Activated T-cell treated with anti-CD3 and anti-CD28 coated beads, Interleukin-2, amount 50 U/mL, for 1 hour (primary cell): ENCODE measurements around the gene COL11A1.

Experiments
- DNase-seq: peaks from one replicate; pipeline ENCODE4 v3.0.0-alpha.2; 2020

COL11A1 gene

DNA sequence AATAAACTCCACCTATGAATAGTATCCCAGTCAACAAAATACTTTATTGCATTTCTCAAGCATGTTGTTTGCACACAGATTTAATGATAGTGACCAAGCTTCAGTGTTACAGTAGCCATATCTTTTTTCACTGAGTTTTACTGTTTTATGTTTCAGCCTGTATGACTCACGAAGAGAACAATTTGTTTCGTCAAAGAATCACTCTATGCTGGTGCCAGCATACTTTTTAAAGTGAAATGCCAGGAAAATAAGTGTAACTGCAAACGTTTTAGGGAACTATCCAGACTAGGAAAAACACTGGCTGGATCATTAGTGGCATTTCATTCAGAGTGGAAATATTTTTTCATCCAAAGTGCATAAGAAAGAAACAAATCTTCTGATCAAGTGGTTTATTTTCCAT, 210.8 kb downstream of the COL11A1 start:
- DNase-seq: no peak

DNA sequence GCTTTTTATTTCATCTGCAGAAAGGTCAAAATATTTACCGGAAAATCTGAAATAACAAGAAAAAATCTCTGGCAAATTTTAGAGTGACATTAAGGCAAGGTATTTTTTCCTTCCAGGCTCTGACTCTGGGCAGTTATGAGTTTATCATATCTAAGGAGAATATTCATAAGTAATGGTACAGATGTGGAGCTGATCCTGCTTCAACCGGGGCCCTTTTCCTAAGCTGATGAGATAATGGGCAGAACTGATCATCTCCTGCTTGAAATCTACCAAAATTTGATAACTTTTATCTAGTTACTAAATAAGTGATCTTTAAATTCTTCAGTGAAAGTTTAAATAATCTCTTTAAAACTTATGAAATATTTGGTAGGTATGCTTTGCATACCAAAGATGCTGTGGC, 211.6 kb downstream of the COL11A1 start:
- DNase-seq: no peak

DNA sequence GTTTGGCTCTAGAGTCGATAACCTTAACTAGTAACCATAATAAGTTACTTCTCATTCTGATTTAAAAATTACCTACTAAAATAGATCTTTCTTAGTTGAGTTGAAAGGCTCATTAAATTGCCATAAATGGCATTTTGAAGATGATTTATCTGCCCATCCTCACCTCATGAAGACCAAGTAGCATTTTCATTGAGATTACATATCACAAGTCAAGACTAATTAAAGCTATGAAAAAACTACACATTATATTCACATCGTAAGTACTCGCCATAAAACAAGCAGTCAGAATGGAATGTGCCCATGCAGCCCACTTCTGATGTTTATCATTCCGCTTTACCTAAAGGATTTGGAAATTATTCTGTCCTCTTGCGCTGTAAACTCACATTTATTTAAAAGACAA, 212.0 kb downstream of the COL11A1 start:
- DNase-seq: no peak

DNA sequence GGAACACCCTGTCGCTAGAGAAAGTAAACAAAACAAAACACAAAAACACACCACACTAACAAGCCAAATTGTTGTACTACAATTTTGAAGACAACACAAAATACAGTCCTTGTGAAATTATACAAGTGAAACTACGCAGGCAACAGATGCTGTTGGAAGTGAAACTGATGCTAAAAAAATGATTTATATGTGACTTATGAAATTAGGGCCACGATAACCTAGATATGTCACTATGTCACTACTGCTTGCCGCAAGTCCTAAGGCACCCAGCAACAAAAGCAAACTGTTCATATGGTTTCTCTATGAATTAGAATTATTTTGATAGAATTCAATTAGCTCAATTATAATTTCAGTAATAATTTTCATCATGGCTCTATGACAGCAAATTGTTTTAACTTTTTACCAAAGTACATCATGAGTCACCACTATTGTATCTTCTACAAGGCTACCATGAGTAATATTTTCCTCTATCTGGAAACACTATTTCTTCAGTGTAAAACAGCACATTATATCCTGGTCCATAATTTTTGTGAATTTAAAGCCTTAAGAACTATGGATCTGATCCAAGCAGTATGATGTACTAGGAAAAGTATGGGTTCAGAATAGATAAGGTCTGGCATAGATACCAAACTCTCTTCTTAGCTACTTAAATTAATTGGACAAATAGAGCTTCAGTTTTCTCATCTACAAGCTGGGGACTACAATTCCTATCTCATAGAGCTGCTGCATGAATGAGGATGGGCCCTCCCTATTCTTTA, 216.3 kb downstream of the COL11A1 start:
- DNase-seq: no peak

DNA sequence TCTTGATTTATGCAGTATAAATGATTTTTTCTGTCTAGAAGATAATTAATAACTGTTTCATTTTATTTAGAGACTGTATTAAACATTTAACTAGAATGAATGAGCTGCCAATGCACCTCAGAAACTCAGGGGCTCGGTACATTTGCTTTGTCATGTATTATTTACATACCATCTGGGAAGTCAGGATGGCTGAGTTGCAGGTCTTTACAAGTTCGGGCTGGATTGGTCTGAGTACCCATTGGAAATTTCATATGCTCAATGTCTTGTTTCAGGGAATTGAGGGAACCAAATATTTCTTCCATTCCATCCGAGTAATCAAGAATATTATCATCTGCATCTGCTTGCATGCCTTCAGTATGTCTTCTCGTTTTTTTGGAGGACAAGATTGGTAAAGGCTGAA, 221.7 kb downstream of the COL11A1 start:
- no peak for DNase-seq

DNA sequence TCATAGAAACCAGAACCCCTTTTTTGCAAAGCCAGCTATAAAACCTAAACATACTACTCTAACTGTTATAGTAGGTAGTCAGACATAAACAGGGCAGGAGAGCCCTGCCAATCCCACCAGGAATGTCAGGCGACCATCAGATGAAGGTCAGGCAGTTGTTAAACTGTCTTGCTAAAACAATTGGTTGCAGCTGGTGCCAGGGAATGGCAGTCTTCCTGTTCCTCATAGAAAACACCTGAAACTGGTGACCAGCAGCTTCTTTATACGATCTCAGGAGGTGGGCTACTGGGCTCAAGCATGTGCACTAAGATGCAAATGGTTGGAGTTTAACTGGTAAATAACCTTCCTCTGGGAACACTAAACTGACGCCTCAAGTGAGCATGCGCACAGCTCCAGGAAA, 224.1 kb downstream of the COL11A1 start:
- DNase-seq: no peak

DNA sequence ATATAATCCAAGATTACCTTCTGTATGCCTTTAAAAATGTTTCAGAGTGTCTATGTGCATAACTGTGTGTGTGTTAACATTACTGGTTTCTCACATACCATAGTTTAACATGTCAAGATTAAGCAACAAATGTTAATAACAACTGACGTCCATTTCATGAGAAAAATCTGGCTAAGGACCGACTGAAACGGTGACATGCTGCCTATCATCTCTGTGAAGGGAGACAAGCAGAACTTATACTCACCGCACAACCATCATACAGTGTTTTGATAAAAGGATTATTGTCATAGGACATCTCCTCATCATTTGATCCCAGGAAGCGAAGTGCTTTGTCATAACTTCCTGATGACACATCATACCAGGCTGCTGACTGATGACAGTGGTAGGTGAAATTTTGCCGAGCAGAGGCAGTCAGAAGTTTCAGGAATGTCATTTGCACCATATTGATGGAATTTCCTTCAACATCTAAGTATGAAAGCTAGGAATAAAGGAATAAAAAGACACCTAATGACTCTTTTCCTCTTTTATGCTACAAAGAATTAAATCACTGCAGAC, 228.8 kb downstream of the COL11A1 start:
- DNase-seq: no peak

DNA sequence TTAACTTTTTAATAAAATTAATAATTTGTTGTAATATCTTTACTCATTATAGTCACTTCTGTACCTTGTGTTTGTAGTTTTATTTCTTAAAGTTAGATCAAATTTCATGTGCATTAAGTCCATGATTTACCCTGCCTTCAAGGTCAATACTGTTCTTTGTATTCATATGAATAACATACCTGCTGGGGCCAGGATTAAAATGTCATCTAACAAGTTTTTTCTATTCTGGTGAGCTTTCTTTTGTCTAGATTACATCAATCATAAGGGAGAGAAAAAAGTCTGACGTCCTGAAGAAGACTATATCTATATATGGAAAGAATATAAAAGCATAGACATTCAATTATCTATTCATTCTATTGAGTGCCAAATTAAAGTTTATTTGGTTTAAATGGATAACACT, 232.6 kb downstream of the COL11A1 start:
- DNase-seq: no peak

DNA sequence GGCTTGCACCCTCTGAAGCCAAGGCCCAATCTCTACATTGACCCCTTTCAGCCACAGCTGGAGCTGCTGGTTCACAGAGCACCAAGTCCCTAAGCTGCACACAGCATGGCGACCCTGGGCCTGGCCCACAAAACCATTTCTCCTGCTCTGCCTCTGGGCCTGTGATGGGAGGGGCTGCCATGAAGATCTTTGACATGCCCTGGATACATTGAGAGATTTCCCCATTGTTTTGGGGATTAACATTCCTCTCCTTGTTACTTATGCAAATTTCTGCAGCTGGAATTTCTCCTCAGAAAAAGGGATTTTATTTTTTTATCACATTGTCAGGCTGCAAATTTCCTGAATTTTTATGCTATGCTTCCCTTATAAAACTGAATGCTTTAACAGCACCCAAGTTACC, 235.8 kb downstream of the COL11A1 start:
- DNase-seq: no peak

DNA sequence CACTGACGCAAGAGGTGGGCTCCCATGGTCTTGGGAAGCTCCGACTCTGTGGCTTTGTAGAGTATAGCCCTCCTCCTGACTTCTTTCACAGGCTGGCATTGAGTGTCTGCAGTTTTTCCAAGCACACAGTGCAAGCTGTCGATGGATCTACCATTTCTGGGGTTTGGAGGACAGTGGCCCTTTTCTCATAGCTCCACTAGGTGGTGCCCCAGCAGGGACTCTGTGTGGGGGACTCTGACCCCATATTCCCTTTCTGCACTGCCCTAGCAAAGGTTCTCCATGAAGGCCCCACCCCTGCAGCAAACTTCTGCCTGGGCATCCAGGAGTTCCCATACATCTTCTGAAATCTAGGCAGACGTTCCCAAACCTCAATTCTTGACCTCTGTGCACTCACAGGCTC, 236.2 kb downstream of the COL11A1 start:
- no peak for DNase-seq

DNA sequence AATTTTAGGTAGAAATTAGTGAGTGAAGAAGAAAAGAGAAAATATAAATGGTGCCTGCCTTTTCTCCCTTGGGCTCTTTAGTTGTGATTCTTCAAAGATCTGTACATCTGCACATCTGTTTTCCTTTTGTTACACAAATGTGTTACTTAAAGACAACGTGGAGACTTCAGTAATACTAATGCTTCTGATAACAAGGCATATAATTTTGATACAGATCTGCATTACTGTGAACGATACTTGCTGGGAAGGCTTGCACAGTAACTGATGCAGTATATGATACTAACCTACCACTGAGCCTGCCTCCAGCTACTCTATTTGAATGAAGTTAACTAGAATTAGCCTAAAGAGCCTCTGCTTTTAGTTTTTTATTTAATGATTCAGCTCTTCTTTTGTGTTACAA, 244.6 kb downstream of the COL11A1 start:
- DNase-seq: no peak

DNA sequence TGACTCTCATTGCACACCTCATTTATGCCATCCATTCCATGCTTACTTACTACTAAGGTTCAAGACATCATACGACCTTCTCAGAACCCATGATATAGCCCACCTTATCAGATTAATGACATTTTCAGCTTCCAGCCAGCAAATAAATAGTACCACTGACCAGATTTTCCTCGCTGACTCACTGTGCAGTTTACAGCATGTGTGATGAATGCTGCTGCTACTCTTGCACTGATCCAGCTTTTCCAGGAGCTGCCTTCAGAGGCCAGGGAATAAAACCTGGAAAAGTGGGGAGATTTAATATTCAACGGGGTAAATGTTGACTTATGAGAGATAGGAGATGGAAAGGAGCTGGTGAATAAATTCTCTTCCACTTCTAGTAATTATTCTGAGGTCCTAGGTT, 247.1 kb downstream of the COL11A1 start:
- DNase-seq: no peak

DNA sequence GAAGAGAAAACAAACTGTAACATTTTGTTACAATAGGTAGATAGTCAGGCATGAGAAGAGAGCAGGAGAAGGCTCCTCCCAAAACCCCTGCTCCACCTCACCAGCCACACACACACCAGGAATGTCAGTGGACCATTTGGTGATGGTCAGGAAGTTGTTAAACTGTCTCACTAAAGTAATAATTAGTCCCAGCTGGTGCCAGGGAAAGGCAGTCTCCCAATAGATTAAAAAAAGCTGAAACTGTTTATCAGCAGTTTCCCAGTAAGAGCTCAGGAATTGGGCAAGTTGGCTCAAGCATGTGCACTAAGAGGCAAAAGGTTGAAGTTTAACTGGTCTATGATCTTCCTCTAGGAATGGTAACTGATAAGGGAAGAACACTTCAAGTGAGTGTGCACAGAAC, 249.6 kb downstream of the COL11A1 start:
- DNase-seq: no peak

DNA sequence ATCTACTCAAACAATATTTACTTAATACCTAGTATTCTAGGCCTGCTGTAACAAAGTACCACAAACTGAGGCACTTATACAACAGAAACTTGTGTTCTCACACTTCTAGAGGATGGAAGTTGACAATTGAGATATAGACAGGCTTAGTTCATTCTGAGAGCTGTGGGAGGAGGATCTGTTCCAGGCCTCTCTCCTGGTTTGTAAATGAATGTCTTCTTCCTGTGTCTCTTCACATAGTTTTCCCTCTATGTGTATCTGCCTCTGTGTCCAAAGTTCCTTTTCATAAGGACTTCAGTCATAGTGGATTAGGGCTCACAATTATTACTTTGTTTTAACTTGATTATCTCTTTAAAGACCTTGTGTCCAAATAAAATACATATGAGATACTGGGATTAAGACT, 251.1 kb downstream of the COL11A1 start:
- DNase-seq: no peak

DNA sequence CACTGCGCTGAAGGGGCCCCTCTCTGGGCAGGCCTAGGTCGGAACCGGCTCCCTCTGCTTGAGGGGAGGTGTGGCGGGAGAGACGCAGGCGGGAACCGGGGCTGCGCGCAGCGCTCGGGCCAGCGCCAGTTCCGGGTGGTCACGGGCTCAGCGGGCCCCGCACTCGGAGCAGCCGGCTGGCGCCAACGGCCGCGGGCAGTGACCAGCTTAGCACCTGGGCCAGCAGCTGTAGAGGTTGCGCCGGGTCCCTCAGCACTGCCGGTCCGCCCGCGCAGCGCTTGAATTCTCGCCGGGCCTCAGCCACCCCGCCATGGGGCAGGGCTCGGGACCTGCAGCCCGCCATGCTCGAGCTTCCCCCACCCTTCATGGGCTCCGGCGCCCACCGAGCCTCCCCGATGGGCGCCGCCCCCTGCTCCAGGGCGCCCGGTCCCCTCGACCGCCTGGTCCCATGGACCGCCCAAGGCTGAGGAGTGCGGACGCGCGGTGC, 254.6 kb downstream of the COL11A1 start:
- DNase-seq: no peak

DNA sequence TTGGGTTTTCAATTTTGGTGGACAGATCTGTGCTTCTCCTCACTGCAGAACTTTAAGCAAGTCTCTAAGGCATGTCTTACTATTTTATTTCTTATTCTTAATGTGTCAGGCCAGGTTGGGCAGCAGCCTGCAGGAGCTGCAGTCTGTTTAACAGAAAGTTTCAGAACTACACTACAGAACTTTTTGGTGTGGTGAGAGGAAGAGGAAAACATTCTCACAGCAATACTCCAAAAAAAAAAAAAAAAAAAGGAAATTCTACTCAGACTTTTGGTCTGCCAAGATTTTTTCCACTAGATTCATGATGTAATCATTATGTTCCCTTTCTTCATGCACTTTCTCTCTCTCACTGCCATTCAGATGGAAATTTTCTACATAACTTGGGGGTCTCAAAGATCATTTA, 255.2 kb downstream of the COL11A1 start:
- no peak for DNase-seq

DNA sequence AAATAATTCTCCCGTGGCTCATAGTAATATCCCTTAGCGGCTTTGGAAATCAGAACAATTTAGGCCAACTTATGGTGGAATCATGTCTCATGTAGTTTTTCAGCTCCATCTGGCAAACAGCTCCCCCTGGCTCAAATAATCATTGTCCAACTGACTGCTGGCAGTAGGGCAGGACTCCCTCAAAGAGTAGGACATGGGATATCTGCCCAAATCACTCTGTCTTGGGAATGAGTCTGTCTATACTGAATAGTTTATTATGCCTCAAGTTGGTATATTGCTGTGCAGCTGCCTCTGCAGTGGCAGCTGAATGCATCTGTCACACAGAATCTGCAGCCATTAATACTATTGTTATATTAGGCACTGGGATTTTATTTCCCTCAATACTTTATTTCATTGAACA, 255.7 kb downstream of the COL11A1 start:
- no peak for DNase-seq

DNA sequence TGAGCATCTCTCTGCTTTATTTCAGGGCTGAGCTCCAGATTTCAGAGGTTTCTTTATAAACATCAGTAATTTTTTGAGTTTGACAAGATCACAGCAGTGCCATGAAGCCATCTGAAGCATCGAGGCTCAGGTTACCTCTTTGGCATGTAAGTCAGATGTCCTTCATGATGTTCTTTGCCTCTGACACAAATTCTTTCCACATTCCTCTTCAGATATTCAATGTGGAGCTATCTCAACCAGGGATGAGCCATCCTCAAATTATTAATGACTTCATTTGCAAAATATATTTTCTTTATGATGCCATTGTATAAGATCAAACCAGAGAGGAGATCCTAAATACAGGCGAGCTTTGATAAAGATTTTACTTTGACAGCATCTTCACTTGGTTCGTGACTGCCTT, 256.7 kb downstream of the COL11A1 start:
- no peak for DNase-seq

DNA sequence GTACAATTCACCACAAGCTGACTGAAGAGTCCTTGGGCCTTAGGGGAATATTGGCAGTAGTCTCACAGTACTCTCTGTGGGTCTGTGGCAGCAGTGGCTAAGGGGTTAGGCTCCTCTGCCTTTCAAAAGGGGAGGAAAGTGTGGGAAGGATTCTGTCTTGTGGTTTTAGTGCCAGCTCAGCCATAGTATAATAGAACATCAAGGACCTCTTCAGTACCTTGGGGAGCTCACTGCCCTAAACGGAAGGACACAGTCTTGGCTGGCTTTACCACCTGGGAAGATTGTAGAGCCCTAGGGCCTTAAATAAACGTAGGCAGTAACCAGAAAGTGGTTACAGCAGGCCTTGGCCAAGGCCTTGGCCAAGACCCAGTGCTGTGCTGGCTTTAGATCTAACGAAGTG, 265.7 kb downstream of the COL11A1 start:
- DNase-seq: no peak

DNA sequence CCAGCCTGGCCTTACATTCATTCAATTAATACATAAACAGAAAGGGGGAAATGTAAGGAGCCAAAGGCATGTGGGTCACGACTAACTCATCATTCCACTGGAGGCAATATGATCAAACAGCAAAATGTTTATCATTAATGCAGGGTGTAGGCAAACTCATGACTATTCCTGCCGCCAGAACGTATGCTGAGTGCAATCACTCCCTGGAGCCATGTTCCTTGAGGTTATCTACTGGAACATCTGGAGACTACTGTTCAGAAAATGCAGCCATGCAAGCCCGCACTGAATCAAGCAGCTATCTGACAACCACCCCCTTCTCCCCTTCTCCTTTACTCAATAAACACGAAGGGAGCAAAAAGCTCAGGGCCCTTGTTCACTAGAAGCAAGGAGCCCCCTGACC, 267.6 kb downstream of the COL11A1 start:
- DNase-seq: no peak

DNA sequence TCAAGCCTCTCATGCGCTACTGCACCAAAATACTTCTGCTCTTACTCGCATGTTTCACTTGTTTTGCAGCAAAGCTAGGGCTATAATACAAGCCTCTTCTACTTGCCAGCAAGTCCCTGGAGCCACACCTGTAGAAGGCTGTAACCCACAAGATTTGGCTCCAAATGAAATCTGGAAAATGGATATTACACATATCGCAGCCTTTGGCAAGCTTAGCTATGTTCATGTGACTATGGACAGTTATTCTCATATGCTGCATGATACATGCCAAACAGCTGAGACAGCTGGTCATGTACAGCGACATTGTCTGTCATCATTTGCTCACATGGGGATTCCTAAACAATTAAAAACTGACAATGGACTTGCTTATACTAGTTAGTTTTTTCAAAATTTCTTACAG, 270.3 kb downstream of the COL11A1 start:
- DNase-seq: no peak

DNA sequence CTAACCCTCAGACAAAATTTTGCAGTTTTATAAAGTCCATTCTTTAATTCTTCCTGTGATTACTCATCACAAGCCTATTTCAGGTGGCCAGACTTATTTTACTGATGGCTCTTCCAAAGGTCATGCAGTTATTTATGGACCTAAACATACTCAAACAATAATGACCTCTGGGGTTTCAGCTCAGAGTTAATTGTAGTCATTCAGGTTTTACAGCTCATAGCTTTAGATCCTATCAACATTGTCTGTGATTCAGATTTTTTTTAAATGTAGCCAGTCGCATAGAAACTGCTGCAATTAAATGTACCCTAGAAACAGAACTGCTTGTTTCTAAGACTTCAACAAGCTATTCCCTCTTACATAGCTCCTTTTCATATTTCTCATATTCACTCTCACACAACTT, 270.8 kb downstream of the COL11A1 start:
- DNase-seq: no peak

DNA sequence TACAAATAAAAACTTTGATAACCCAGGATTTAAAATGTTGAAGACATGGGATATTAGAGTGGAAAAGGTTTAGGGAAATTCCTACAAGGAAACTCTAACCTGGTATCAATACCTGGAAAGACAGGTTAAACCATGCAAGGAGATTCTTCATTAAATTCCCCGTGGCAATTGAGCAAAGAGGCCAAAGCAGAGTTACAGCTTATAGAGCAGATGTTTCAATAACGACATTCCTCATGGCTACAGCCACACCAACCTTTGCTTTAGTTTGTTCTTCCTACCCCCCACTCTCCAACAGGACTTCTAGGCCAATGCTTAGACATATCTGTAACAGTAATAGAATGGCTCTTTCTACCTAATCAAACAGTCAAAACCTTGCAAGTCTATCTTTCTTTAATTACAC, 271.3 kb downstream of the COL11A1 start:
- DNase-seq: no peak

DNA sequence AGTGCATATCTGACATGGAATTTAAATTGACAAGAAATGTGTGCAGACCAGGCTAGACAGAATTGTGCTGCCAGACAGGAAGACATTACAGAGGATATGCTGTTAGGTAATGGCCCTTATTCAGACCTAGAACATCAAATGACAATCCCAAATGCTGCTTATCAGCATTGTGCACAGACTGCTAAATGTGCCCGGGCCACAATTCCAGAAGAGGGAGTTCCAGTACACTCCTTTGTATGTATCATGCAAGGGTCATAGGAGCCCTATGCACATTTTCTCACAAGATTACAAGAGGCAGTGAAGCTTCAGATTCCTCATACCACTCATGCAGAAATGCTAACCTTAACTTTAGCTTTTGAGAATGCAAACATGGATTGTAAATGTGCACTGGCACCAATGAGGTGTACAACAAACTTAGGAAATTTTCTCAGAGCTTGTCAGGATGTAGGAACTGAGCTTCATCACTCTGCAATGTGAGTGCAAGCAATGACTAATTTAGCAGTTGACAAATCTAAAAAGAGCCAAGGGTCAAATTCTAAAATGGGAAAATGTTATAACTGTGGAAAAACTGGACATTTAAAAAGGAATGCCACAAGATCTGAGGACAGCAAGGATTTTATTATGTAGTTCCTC, 273.5 kb downstream of the COL11A1 start:
- DNase-seq: no peak

DNA sequence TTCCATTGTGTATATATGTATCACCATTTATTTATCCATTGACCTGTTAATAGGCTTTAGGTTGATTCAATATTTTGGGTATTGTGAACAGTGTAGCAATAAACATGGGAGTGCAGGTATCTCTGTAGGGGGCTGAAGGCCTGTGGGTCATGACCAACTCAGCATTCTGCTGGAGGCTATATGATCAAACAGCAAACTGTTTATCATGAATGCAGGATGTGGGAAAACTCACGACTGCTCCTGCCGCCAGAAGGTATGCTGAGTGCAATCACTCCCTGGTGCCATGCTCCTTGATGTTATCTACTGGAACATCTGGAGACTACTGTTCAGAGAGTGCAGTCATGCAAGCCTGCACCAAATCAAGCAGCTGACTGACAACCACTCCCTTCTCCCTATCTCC, 275.2 kb downstream of the COL11A1 start:
- DNase-seq: no peak
